Activated naive CD8-positive, alpha-beta T cell treated with anti-CD3 and anti-CD28 coated beads, Interleukin-2, amount 50 U/mL, for 24 hours (primary cell): ENCODE measurements around the gene EPS8L3.
"Not testable (repeated sequence)": the region's sequence is repeated elsewhere in the genome, so short reads cannot be mapped to it uniquely, and the experiment has no call there.

Experiments
- ATAC-seq: fragments of 150-1000 bp; cut with Tn5 transposase; one replicate; pipeline ENCODE4 v1.10.0; 2021
- DNase-seq: peaks from one replicate; pipeline ENCODE4 v3.0.0; 2021
- H3K27ac Mint-ChIP-seq: one replicate; pipeline ENCODE4 v1.8.0; 2021; ENCODE audit warnings: mild to moderate bottlenecking, mixed read lengths
- H3K27me3 Mint-ChIP-seq: one replicate; pipeline ENCODE4 v1.8.0; 2021; ENCODE audit warnings: mixed read lengths
- H3K36me3 Mint-ChIP-seq: one replicate; pipeline ENCODE4 v1.8.0; 2021; ENCODE audit warnings: low read depth, mixed read lengths
- H3K4me1 Mint-ChIP-seq: one replicate; pipeline ENCODE4 v1.8.0; 2021; ENCODE audit warnings: mixed read lengths
- H3K4me3 Mint-ChIP-seq: one replicate; pipeline ENCODE4 v1.8.0; 2021; ENCODE audit warnings: mild to moderate bottlenecking, moderate library complexity, mixed read lengths
- H3K9me3 Mint-ChIP-seq: one replicate; pipeline ENCODE4 v1.8.0; 2021; ENCODE audit warnings: mixed read lengths

EPS8L3 gene

GRCh38 chr1:109765896-109766615 lies 2.3 kb upstream of the EPS8L3 start:
- H3K4me3 Mint-ChIP-seq: no peak overlapping the region
- no peak for DNase-seq
- H3K27ac Mint-ChIP-seq: no peak overlapping the region
- H3K36me3 Mint-ChIP-seq: no peaks in the 10 kb centered on the region
- no peak for ATAC-seq
- no peaks in the 10 kb centered on the region for H3K4me1 Mint-ChIP-seq
- H3K27me3 Mint-ChIP-seq: no peaks in the 10 kb centered on the region
- H3K9me3 Mint-ChIP-seq: no peaks in the 10 kb centered on the region

- Mint-ChIP-seq H3K4me1 (no peaks in the 10 kb centered on the region), H3K27me3 (no peaks in the 10 kb centered on the region), H3K27ac (no peak overlapping the region), H3K4me3 (no peak overlapping the region), H3K9me3 (no peaks in the 10 kb centered on the region), H3K36me3 (no peaks in the 10 kb centered on the region)
- DNase-seq: no peak
- ATAC-seq: no peak
Observed at GRCh38 chr1:109765483-109765815, 1.7 kb upstream of the EPS8L3 start.

- no peaks in the 10 kb centered on the region for H3K27me3 Mint-ChIP-seq
- ATAC-seq: no peak
- no peaks in the 10 kb centered on the region for H3K9me3 Mint-ChIP-seq
- H3K4me3 Mint-ChIP-seq: no peak overlapping the region
- no peaks in the 10 kb centered on the region for H3K4me1 Mint-ChIP-seq
- no peak overlapping the region for H3K27ac Mint-ChIP-seq
- H3K36me3 Mint-ChIP-seq: no peaks in the 10 kb centered on the region
- no peak for DNase-seq
Observed at GRCh38 chr1:109764561-109765482, 1.1 kb upstream of the EPS8L3 start.

GRCh38 chr1:109762821-109763645 lies 690 bp downstream of the EPS8L3 start:
- DNase-seq (no peak), ATAC-seq (no peak)
- H3K27ac Mint-ChIP-seq: peak overlapping the region; percentile 41
- H3K36me3 Mint-ChIP-seq: no peaks in the 10 kb centered on the region
- H3K4me3 Mint-ChIP-seq: no peak overlapping the region
- H3K4me1 Mint-ChIP-seq: no peaks in the 10 kb centered on the region
- no peaks in the 10 kb centered on the region for H3K9me3 Mint-ChIP-seq
- H3K27me3 Mint-ChIP-seq: no peaks in the 10 kb centered on the region

GRCh38 chr1:109762039-109762585 lies 1.6 kb downstream of the EPS8L3 start:
- no peak overlapping the region for H3K27ac Mint-ChIP-seq
- no peak overlapping the region for H3K4me3 Mint-ChIP-seq
- no peaks in the 10 kb centered on the region for H3K9me3 Mint-ChIP-seq
- H3K27me3 Mint-ChIP-seq: no peaks in the 10 kb centered on the region
- no peaks in the 10 kb centered on the region for H3K4me1 Mint-ChIP-seq
- DNase-seq (no peak), ATAC-seq (no peak)
- no peaks in the 10 kb centered on the region for H3K36me3 Mint-ChIP-seq

GRCh38 chr1:109761227-109762038 lies 2.3 kb downstream of the EPS8L3 start:
- Mint-ChIP-seq H3K4me3 (no peak overlapping the region), H3K27me3 (no peaks in the 10 kb centered on the region), H3K27ac (no peak overlapping the region), H3K36me3 (no peaks in the 10 kb centered on the region), H3K9me3 (no peaks in the 10 kb centered on the region), H3K4me1 (no peaks in the 10 kb centered on the region)
- DNase-seq: no peak
- no peak for ATAC-seq

GRCh38 chr1:109760581-109761226 lies 3.0 kb downstream of the EPS8L3 start:
- Mint-ChIP-seq H3K27ac (no peak overlapping the region), H3K4me1 (no peaks in the 10 kb centered on the region), H3K27me3 (no peaks in the 10 kb centered on the region), H3K36me3 (no peaks in the 10 kb centered on the region), H3K9me3 (no peaks in the 10 kb centered on the region), H3K4me3 (no peak overlapping the region)
- DNase-seq (no peak), ATAC-seq (no peak)

GRCh38 chr1:109759513-109760334 lies 4.0 kb downstream of the EPS8L3 start:
- no peaks in the 10 kb centered on the region for H3K4me1 Mint-ChIP-seq
- no peak overlapping the region for H3K4me3 Mint-ChIP-seq
- no peaks in the 10 kb centered on the region for H3K9me3 Mint-ChIP-seq
- H3K36me3 Mint-ChIP-seq: no peaks in the 10 kb centered on the region
- ATAC-seq (no peak), DNase-seq (no peak)
- no peak overlapping the region for H3K27ac Mint-ChIP-seq
- H3K27me3 Mint-ChIP-seq: no peaks in the 10 kb centered on the region

- H3K27me3 Mint-ChIP-seq: no peaks in the 10 kb centered on the region
- no peak for DNase-seq
- no peaks in the 10 kb centered on the region for H3K9me3 Mint-ChIP-seq
Observed at GRCh38 chr1:109757936-109758786, 5.6 kb downstream of the EPS8L3 start.

GRCh38 chr1:109756848-109757521 lies 6.7 kb downstream of the EPS8L3 start:
- DNase-seq (no peak), ATAC-seq (no peak)
- no peak overlapping the region for H3K4me3 Mint-ChIP-seq

More at GRCh38 chr1:109757936-109758786, 5.6 kb downstream of the EPS8L3 start:
- Mint-ChIP-seq H3K36me3 (no peaks in the 10 kb centered on the region), H3K4me3 (no peak overlapping the region), H3K27ac (no peak overlapping the region), H3K4me1 (no peaks in the 10 kb centered on the region)
- no peak for ATAC-seq

GRCh38 chr1:109756325-109756724 lies 7.4 kb downstream of the EPS8L3 start:
- not testable (repeated sequence) for ATAC-seq, H3K4me3 Mint-ChIP-seq, H3K4me1 Mint-ChIP-seq, H3K27me3 Mint-ChIP-seq, DNase-seq, H3K36me3 Mint-ChIP-seq, H3K27ac Mint-ChIP-seq, H3K9me3 Mint-ChIP-seq

More at GRCh38 chr1:109756848-109757521, 6.7 kb downstream of the EPS8L3 start:
- Mint-ChIP-seq H3K36me3 (no peaks in the 10 kb centered on the region), H3K27ac (no peak overlapping the region), H3K27me3 (no peaks in the 10 kb centered on the region), H3K4me1 (no peaks in the 10 kb centered on the region), H3K9me3 (no peaks in the 10 kb centered on the region)

GRCh38 chr1:109754738-109755137 lies 9.0 kb downstream of the EPS8L3 start:
- DNase-seq: no peak
- Mint-ChIP-seq H3K27ac (no peak overlapping the region), H3K4me1 (no peaks in the 10 kb centered on the region), H3K9me3 (no peaks in the 10 kb centered on the region), H3K27me3 (peaks cover 4% of the 10 kb centered on the region), H3K36me3 (no peaks in the 10 kb centered on the region), H3K4me3 (no peak overlapping the region)
- ATAC-seq: no peak
